Stimulated activated CD8-positive, alpha-beta memory T cell treated with anti-CD3 and anti-CD28 coated beads, Interleukin-4, amount 100 ng/mL, for 24 hours (primary cell): ENCODE data around the gene FN1.
"Not testable (repeated sequence)": the region's sequence is repeated elsewhere in the genome, so short reads cannot be mapped to it uniquely, and the experiment has no call there.

Source experiments
- DNase-seq: peaks from one replicate; pipeline ENCODE4 v3.0.0-alpha.2; 2020; ENCODE audit warnings: low read depth

FN1 gene

DNA sequence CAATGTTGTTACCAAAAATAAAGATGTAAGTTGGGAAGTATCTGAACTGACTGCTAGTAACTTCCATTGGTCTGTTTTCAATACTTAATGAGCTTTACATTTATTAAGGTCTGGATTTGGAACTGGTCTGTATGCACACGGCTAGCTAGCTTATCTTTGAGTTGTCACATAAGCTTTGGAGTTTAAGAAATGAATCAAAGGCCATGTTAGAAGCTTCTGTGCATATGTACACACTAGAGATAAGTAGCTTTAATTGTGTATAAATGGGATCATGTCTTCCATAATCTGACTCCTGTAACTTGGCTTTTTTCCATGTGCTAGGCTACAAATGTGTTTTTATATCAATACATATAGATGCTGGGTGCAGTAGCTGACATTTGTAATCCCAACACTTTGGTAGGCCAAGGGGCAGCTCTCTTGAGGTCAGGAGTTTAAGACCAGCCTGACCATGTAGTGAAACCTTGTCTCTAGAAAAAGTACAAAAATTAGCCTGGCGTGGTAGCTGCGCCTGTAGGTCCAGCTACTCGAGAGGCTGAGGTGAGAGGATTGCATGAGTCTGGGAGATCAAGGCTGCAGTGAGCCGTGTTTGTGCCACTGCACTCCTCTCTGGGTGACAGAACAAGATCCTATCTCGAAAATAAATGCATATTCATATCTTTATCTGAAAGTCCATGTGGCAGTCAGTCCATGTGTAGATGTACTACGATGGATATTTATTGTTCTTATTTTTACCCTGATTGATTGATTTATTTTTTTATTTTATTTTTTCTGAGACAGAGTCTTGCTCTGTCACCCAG is 96.8 kb downstream of the FN1 start:
- DNase-seq = no peak

DNA sequence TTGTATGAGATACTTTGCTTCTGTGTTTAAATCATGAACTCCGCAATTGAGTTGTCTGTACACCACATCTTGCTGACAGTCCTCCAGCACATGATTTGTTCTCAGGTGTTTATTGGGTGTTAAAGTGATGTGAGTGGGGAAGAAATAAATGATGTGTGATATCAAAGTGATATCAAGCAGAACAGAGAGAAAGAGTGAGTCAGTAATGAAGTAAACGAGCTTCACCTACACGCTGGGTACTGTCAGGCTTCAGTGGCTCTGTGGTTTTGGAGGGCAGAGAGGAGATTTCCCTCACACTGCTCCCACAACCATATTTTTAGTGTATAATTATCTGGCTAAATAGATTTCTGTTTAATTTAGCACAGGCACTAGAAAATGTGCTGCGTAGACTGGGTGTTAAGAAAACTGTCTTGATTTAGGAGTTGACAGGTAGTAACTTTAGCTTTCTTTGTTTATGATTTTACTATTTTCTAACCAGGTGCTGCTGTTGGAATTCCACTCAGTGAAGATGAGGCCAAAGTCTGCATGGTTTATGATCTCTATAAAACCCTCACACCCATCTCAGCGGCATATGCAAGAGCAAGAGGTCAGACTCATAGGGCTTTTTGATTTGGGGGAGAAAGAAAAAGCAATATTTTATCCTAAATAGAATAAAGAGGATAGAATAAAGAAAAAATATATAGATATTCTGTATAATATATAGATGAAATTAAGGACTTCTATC is 102.8 kb downstream of the FN1 start:
- DNase-seq = no peak

DNA sequence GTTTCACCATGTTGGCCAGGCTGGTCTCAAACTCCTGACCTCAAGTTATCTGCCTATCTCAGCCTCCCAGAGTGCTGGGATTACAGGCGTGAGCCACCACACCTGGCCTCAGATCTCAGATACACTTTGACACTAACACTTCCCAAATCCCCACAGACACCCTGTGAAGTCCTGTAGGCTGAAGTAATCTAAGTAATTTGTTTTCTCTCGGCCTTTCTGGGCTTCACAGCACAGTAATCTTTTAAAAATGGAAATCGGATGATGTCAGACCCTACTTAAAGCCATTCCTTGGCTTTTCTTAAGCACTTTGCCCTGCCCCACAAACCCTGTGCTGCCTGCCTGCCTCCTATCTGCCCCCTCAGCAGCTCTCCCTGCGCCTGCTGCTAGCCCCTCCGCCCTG is 107.8 kb downstream of the FN1 start:
- no peak for DNase-seq

DNA sequence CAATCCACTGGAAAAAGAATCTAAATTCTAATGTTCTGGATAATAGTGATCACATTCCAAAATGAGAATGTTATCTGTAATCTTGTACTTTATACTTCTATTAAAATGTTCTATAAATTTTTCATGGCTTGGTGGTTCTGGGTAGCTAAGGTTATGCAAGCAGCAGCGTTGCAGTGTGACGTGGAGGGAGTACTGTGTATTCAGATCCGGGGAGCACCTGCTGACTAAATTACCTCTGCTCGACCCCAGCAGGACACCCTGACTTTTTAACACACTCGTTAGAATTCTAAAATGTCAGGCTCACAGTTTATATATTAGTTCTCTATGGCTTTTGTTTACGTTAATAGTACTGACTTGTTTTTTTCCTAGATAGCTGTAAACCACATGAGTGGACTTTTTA is 111.1 kb downstream of the FN1 start:
- no peak for DNase-seq

DNA sequence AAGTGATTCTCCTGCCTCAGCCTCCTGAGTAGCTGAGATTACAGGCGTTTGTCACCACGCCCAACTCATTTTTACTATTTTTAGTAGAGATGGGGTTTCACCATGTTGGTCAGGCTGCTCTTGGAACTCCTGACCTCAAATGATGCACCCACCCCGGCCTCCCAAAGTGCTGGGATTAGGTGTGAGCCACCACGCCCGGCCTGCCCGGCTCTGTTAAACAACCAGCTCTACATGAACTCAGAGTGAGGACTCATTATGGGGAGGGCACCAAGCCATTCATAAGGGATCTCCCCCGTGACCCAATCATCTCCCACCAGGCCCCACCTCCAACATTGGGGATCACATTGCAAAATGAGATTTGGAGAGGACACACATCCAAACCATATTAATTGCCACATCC is 115.2 kb downstream of the FN1 start:
- DNase-seq = no peak

DNA sequence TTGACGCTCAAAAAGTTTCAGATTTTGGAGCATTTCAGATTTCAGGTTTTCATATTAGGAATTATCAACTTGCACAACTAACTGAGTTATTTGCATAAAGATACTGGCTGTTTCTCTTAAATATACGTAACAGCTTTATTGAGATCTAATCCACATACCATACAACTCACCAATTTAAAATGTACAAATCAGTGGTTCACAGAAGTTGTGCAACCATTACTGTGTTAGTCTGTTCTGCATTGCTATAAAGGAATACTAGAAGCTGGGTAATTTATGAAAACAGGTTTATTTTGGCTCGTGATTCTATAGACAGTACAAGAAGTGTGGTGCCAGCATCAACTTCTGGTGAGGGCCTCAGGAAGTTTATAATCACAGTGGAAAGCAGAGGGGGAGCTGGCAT is 115.8 kb downstream of the FN1 start:
- DNase-seq = no peak

DNA sequence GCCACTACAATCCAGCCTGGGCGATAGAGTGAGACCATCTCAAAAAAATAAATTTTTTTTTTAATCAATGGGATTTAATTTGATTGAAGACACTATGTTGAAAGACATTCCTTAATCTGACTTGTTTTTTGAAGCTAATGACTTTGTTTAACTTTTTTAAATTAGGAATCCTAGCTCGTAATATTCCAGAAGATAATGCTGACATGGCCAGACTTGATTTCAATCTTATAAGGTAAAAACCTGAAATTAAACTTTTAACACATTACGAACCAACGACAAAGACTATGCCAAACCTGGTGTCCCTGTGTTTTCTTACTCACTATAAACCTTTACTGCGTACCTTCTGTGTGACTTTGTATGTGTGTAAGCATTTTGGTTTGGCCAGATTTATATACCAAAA is 116.4 kb downstream of the FN1 start:
- no peak for DNase-seq

DNA sequence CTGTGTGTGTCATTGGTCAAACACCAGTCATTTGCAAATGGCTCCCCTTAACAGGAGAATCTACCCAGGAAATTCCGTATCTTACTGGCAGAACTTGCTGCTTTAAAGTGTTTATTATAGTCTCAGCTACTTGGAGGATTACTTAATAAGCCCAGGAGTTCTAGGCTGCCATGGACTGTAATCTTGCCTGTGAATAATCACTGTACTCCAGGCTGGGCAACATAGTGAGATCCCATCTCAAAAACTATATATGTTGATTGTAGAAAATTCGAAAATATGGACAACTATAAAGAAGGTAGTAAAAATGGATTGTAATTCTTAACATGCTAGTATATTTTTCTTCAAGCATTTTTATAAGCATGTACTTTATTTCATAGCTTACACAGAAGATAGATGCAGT is 119.5 kb downstream of the FN1 start:
- DNase-seq = no peak

DNA sequence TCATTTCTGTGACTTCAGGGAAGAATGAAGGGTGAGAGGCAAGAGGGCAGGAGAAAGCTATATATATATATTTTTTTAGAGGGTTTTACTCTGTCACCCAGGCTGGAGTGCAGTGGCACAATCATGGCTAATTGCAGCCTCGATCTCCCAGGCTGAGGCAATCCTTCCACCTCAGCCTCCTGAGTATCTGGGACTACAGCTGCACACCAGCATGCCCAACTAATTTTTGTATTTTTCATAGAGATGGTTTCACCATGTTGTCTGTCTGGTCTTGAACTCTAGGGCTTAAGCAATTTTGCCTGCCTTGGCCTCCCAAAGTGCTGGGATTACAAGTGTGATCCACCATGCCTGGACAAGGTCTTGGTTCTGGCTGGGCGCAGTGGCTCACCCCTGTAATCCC is 120.6 kb downstream of the FN1 start:
- DNase-seq = no peak

DNA sequence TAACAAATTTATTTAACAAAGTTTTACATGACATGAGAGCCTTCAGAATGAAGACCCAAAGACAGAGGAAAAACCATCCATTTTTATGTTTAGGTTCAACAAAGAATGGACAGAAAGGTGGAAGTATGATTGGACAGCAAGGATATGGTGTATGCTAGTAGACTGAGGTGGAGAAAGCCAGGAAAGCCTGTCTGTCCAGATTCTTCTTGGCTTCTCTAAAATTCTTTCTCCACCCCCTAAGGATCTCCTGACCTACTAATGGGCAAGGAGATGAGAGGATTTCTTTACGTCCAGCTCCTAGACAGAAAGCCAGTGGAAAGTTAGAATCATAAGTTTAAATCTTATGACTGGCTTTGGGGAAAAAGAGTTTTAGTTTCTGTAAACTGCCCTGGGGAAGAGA is 121.0 kb downstream of the FN1 start:
- DNase-seq = no peak

DNA sequence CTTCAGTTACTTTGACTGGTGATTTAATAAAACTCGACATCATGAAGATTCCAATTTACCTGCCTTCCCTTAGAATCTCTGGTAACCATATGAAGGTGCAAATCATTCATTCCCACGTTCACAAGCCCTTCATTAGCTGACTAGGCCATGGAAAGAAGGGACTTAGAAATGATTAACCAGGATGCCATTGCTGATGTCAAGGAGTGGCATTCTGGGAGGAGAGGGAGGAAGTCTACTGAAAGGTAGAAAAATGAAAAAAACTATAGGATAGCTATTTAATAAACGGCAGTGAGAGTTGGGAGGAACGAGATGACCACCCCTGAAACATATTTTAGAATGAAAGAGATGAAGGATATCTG is 122.6 kb downstream of the FN1 start:
- no peak for DNase-seq

DNA sequence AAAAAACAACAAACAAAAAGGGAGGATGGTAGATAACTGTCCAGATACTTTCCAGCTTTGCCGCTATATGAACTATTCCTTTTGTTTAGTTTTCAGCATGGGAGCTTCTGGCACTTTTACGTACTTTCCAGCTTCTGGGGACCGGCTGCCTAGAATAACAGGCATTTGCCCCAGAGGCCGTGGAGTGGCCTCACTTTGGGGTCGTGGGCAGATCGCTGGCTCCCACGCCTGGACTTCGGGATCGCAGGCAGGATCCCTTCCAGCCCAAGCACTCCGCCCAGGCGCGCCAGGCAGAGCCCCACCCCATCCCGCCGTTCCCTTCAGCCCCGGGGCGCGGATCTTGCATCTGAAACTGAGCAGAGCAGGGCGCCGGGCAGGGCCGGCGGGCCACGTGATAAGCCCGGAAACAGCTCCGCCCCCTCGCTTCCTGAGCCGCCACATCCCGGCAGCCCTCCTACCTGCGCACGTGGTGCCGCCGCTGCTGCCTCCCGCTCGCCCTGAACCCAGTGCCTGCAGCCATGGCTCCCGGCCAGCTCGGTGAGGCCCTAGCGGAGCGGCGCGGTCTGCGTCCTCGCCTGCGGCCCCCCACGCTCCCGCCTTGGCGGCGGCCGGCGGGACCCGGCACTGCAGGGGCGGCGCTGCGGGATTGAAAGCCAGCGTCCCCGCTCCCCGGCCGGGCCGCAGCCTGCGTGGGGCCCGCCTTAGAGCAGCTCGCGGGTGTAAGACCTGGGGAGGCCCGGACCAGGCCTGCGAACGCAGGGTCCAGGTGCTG is 124.1 kb downstream of the FN1 start, which contains the start of gene ATIC:
Gene ATIC, plus strand, starts transcription at position 435 of the 772 bp plus-strand sequence. Its CDS starts 84 bp downstream, at position 519.
- DNase-seq = peak; percentile 88

DNA sequence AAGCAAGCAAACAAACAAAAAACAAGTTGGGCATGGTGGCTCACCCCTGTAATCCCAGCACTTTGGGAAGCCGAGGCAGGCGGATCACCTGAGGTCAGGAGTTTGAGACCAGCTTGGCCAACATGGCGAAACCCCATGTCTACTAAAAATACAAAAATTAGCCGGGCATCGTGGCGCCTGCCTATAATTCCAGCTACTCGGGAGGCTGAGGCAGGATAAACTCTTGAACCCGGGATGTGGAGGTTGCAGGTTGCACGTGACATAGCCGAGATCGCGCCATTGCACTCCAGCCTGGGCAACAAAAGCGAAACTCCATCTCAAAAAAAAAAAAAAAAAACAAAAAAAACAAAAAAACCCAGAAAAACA is 124.6 kb downstream of the FN1 start:
- not testable (repeated sequence) for DNase-seq
